Activated T-cell treated with anti-CD3 and anti-CD28 coated beads for 24 hours (primary cell): ENCODE data around the gene BLOC1S2.
"Not testable (repeated sequence)": the region's sequence is repeated elsewhere in the genome, so short reads cannot be mapped to it uniquely, and the experiment has no call there.

Experiments used
- DNase-seq: peaks from one replicate; pipeline ENCODE4 v3.0.0-alpha.2; 2020; ENCODE audit warnings: low read depth

The BLOC1S2 gene

DNA sequence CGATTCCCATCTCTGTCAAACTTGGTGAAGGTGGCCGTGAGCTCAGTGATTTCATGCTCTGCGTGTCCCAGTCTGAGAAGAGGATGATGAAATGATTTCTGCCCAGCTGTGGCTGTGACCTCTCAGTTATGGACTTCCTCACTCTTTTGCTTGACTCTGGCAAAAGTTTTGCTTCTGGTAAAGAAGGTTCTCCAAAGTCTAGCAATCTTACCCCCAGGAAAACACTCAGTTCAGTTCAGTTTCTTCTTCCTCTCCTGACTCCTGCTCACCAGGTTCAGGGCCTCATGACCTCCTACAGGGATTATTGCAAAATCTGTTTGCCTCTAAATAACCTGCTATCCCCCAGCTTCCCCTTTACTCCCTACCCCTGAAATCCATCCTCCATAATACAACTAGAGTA lies 4.9 kb upstream of the BLOC1S2 start:
- no peak for DNase-seq

DNA sequence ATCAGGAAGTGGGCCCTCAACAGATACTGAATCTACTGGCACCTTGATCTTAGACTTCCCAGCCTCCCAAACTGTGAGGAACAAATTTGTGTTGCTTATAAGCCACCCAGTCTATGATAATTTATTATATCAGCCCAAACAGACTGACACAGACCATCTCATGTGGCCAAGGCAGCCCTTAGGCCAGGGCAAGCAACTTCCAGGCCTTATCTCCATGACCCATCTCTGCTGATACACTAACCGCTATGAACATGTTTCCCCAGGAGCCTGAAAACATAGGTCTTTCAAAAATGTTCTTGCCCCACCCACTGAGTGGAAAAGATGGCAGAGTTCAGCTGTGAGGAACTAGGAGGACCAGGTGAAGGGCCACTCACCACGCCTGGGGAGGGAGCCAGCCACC lies 3.2 kb upstream of the BLOC1S2 start:
- DNase-seq, result no peak

DNA sequence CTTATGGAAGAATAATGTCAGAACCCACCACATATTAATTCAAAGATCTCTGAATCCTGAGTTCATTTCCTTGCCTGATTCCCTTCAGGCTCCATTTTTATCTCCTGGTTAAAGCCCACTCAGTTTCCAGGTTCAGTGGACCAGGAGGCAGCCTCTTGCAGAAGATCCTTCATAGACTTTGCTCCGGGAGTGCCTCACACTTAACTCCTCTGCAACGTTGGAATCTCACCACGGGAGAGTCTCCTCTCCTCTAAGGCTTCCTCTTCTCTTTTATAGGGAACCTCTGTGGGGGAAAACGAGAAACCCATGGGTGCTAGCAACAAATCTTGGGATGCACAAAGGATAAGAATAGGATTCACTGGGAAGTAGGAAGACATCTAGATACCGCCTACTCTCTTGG lies 1.7 kb upstream of the BLOC1S2 start:
- DNase-seq, result no peak

DNA sequence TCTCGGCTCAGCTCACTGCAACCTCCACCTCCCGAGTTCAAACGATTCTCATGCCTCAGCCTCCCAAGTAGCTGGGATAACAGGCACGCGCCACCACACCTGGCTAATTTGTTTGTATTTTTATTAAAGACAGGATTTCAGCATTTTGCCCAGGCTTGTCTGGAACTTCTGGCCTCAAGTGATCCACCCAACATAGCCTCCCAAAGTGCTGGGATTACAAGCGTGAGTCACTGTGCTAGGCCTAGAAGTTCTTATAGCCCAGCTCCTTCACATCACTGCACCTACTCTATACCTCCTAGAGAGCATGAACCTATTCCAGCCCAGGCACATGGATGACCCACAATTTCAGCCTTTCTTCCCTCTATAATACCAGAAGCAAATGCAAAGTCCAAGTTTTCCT lies 1.3 kb upstream of the BLOC1S2 start:
- DNase-seq, result no peak

DNA sequence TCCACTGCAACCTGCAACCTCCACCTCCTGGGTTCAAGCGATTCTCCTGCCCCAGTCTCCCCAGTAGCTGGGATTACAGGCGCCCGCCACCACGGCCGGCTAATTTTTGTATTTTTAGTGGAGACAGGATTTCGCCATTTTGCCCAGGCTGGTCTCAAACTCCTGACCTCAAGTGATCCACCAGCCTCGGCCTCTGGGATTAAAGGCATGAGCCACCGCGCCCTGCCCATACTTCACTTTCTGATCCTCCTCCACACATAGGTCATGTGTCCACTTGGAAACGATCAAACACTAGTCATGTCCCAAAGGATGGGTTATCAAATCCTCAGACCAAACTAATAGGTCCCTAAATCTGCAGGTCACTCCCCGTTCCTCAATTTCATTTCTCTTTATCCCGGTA lies 1.2 kb downstream of the BLOC1S2 start:
- not testable (repeated sequence) for DNase-seq

DNA sequence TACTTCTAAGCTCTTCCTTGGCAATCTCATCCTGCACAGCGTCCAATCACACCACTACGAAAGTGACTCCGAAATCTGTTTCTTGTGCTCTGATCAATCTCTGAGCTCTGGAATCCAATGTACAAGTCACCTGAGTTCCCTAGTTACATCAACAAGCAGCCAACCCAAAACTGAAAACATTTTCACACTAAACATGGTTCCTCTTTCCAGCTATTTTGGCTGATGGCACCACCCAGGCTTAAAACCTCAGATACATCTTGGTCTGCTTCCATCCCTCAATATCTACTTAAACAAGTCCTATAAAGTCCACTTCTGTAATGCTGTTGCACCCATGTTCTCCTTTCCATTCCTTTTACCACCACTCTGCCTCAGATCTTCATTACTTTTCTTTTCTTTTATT lies 3.6 kb downstream of the BLOC1S2 start:
- DNase-seq, result no peak

DNA sequence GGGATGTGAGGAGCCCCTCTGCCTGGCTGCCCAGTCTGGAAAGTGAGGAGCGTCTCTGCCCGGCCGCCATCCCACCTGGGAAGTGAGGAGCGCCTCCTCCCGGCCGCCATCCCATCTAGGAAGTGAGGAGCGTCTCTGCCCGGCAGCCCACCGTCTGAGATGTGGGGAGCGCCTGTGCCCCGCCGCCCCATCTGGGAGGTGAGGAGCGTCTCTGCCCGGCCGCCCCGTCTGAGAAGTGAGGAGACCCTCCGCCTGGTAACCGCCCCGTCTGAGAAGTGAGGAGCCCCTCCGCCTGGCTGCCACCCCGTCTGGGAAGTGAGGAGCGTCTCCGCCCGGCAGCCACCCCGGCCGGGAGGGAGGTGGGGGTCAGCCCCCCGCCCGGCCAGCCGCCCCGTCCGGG lies 9.5 kb downstream of the BLOC1S2 start:
- DNase-seq, result not testable (repeated sequence)

DNA sequence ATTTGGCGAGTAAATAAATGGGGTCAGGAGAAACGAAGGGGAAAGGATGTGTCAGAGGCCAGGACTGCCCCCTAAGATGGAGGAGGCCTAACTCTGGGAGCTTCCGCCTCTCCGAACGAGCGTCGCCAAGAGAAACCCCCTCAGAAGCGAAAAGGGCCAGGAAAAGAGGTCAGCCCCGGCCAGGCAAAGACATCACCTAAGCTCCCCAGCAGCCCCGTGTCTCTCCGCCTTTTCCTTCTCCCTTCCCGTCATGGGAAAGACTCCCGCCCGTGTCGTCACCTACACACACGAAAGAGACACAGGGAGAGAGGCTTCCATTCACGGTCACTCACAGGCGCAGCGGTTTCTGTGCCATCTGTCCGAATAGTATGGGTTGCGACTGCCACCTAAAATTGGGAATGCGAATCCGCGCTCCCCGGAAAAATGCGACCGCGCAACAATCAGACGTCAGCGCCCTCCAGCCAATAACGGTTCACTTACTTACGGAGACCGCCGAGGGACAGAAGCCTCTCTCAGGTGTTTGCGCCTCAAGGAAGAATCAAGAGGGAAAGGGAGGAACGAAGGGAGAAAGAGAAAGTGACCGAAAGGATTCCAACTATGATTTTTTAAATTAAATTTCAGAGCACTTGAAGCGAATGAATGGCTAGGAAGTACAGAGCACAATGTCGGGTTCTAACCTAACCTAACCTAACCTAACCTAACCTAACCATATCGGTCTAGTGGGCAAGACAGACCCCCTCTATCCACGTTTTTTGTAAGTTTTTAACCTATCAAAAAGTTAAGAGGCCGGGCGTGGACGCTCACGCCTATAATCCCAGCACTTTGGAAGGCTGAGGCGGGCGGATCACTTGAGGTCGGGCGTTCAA lies 19.0 kb downstream of the BLOC1S2 start, which contains the start of gene CWF19L1:
CWF19L1 (minus strand) TSS at position 400 of the 866 bp plus-strand sequence; CDS start at position 355, 45 bp downstream.
- DNase-seq, result peak; percentile 66

DNA sequence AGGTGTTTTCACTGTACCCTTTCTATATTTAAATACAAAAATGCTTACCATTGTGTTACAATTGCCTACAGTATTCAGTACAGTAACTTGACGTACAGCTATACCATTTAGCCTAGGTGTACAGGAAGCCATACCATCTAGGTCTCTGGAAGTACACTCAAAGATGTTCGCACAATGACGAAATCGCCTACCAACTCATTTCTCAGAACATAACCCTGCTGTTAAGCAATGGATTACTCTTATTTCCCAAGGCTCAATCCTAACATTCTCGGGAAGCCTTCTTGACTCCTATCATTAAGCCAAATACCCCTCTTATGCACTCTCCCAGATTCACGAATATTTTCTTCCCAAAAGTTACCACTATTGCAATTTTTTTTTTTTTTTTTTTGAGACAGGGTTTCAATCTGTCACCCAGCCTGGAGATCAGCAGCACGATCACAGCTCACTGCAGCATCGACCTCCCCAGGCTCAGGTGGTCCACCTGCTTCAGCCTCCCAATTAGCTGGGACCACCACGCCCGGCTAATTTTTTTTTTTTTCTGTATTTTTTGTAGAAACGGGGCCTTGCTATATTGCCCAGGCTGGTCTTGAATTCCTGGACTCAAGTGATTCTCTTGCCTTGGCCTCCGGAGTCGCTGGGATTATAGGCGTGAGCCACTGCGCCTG lies 20.5 kb downstream of the BLOC1S2 start:
- no peak for DNase-seq

DNA sequence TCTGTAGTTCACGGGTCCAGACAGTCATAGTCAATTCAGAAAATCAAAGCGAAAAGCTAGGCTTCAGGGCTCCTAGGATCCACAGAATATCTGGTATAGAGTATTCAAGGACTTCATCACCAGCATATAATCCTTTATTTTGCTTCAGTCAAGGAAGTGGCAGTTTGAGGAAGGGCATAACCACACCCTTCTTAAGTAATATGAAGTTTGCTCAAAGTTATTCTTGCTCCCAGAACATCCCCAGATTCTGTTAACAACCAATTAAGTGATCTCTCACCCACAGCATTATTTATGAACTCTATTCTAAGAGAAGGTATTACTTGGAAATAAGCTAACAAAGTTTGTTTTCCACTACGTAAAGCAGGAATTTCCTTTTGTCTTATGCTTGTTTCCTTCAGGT lies 32.3 kb downstream of the BLOC1S2 start:
- DNase-seq, result no peak

DNA sequence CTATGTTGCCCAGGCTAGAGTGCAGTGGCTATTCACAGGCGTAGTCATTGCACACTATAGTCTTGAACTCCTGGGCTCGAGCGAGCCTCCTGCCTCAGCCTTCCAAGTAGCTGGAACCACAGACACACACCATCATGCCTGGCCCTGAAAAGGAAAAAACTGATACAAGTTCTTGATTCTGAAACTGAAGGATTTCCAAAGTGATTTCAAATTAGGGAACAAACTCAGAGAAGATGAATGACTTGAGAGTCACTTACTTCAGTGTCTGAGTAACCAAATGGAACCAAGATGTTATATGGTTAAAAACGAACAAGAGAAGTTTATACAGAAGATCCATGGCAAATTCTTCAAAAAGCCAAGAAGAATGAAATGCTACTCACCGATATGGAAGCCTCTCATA lies 33.4 kb downstream of the BLOC1S2 start:
- DNase-seq, result no peak

DNA sequence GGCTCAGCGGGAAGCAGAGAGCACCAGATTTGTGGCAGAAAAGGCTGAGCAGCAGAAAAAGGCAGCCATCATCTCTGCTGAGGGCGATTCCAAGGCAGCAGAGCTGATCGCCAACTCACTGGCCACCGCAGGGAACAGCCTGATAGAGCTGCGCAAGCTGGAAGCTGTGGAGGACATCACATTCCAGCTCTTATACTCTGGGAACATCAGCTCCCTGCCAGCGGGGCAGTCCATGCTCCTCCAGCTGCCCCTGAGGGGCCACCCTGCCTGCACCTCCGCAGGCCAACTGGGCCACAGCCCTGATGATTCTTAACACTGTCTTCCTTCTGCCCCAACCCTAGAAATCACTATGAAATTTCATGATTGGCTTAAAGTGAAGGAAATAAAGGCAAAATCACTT lies 37.7 kb downstream of the BLOC1S2 start:
- DNase-seq, result no peak

DNA sequence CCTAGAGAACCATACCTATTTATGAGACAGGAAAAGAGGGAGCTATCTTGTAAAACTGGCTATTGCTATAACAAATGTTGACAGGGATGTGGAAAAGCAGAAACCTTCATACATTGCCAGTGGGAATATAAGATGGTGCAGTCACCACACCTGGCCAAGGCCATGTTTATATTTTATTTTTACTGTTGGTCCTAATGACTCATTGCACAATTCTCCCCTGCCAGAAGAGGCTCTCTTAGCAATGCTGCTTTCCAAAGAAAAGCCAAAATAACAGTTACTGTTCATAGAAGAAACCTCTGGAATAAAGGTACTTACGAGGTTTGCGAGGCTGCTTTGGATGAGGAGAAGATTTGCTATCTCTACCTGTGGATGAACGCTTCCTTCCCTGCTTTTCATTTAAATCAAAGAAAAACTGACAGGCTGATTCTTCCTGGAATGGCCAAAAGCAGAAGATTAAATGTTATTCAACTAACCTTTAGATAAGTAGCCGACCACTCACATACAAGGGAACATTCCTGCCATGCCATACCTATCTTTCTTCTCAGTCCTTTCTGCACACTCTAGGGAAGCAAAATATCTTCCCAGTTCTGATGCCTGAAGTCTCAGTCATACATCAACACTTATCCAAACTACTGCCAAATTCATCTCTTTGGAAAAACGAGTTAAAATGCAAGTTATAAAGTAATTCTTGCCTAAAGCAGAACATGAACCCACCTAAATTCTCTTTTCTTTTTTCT lies 40.8 kb downstream of the BLOC1S2 start:
- DNase-seq, result no peak

DNA sequence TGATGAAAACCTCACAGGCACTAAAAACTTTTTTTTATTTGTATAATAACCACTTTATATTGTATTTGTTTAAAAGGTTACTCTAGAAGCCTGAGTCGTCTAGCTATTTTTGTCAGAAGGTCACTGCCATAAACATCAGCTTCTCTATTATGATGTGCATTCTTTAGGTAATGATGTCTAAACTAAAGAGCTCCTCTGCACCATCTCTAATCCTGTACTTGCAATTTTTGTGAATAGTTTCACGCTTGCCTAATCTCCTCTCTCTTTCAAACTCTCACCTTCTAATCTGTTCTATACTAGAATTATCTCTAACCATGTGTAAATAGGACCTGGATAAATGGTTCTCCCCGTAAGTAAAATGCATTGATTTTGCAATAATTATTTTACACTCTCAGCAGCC lies 46.6 kb downstream of the BLOC1S2 start:
- DNase-seq, result no peak

DNA sequence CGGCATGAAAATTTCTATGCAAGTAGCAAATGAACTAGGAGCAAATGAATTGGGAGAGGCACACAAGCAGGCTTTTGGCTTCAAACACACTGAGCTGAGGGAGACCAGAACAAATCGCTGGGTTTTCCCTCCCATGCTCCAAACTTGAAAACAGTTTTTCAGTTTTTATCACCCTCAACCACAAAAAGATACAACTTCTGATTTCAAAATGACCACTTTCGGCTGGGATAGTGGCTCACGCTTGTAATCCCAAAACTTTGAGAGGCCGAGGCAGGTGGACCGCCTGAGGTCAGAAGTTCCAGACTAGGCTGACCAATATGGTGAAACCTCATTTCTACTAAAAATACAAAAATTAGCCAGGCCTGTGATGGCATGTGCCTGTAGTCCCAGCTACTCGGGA lies 48.1 kb downstream of the BLOC1S2 start:
- DNase-seq, result no peak

DNA sequence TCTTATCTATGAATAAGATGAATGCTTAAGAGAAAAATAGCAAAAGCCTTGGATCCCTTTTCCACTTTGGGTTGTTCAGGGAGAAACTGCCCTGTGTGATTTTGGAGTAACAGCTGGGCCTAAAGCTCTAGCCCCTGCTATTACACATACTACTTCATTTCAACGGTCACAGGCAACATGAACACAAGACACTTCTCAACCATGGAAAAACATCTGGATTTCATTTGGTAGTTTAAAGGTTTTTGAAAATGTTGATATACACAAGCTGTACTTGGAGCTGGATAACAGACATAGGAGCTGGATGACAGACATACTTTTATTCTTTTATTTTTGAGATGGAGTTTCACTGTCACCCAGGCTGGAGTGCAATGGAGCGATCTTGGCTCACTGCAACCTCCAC lies 54.4 kb downstream of the BLOC1S2 start:
- no peak for DNase-seq

DNA sequence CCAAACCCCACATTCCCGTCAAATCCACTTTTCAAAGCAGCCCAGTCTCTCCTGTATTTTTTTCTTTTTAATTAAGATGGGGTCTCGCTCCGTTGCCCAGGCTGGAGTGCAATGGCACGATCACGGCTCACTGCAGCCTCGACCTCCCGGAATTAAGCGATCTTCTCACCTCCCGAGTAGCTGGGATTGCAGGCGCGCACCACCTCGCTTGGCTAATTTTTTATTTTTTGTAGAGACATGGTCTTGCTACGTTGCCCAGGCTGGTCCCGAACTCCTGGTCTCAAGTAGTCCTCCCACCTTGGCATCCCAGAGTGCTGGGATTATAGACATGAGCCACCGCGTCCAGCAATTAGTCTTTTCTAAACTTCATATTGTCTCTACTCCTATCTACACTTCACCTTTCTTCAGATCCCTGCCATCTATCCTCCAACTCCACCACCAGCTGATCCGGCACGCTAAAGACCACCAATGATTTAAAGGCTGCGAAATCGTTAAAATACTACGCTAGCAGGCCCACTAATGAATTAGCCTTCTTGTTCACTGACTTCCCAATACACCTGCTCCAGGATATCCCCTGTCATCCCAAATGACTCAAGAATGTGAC lies 56.6 kb downstream of the BLOC1S2 start:
- no peak for DNase-seq

DNA sequence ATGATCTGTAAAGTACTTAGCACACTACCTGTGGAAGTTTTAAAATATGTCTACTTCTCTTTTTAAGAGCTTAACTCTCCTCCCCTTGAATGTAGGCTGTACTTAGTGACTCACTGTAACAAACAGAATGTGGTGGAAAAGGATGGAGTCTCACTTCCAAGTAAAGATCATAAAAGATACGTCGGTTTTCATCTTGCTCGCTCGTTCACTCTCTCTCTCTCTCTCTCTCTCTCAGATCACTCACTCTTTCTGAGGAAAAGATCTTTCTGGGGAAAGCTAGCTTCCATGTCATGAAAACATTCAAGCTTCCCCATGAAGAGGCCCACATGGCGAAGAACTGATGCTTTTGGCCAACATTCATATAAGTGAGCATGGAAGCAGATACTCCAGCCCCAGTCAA lies 62.6 kb downstream of the BLOC1S2 start:
- no peak for DNase-seq
